ENCODE data around the gene PBRM1.

PBRM1 gene
- total RNA-seq: 113 to 148 reads per million in 2 donors

DNA sequence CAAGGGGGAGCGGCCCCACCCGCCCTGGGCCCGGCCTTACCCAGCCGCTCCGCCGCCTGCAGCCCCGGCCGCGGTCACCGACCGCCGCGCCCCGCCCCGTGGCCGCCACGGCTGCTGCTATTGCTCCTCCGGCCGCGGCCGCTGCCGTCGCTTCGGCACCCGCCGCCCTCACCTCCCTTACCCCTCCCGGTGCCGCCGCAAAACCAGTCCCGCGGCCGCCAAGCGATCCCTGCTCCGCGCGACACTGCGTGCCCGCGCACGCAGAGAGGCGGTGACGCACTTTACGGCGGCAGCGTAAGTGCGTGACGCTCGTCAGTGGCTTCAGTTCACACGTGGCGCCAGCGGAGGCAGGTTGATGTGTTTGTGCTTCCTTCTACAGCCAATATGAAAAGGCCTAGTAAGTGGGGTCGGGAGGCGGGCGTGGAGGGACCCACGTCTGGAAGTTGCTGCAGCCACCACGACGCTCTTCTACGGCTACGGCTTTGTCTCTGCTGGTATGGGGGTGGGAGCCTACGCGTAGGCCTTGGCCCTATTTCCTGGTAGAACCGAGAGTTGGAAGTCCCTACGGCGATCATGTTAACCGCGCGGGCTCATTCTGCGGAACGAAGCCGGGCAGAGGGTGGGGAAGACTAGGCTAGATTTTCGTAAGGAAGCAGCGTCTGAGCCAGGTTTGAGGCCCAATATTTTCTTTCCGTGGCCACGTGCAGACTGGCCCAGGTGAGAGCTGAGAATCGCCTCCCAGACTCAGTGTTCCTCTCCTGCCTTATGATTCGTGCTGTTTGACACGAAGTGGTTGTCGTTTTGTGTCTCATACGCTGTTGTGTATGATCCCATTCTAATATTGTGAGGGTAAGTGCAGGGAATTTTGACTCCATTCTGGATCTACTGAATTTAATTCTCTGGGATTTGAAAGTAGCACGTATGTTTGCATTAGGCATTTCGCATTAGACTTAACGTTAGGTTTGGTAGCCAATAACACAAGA lies at the start of gene PBRM1, which contains the start of gene GNL3:
PBRM1 (minus strand) TSS at position 205 of the 983 bp plus-strand sequence.
GNL3 (plus strand) TSS at position 324 of the 983 bp plus-strand sequence; CDS start at position 385, 61 bp downstream.
- peak; percentile 86 to 98 (median 91) for DNase-seq

DNA sequence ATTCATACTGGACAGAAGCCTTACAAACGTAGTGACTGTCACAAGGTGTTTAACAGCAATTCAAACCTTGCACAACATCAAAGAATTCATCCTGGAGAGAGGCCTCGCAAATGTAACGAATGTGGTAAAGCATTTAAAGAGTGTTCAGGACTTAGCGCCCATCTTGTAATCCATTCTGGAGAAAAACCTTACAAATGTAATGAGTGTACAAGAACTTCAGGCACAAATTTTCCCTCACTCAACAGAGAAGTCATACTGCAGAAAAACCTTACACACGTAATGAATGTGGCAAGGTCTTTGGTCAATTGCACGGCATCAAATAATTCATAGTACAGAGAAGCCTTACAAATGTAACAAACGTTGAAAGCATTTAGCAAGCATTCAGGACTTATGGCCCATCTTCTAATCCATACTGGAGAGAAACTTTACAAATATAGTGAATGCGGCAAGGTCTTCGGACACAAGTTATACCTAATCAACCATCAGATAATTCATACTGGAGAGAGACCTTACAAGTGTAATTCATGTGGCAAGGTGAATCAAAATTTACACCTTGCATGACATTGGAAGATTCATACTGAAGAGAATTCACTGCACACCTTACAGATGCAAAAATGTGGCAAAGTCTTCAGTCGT lies 47.7 kb upstream of the PBRM1 start:
- DNase-seq: no peak

DNA sequence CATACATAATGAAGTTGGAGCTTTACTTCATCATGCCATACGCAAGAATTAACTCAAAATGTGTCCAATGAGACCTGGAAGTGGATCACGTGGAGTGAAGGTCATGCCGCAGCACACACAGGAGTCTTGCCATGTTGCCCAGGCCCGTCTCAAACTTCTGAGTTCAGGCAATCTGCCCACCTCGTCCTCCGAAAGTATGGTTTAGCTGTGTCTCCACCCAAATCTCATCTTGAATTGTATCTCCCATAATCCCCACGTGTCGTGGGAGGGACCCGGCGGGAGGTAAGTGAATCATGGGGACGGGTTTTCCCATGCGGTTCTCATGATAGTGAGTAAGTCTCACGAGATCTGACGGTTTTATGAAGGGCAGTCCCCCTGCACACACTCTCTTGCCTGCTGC lies 45.9 kb upstream of the PBRM1 start:
- DNase-seq: no peak

DNA sequence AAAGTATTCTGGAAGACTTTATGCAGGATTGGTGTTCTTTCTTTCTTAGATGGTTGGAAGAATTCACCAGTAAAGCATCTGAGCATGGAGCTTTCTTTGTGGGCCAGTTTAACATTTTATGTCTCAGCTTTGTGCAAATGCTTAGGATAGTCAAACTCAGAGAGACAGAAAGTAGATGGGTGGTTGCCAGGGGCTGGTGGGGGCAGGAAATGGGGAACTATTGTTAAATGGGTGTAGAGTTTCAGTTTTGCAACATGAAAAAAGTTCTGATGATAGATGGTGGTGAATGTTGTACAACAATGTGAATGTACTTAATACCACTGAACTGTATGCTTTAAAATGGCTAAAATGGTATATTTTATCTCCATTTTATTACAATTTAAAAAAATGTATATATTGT lies 45.0 kb upstream of the PBRM1 start:
- peak in 1 of 5 experiments; percentile 61 for DNase-seq

DNA sequence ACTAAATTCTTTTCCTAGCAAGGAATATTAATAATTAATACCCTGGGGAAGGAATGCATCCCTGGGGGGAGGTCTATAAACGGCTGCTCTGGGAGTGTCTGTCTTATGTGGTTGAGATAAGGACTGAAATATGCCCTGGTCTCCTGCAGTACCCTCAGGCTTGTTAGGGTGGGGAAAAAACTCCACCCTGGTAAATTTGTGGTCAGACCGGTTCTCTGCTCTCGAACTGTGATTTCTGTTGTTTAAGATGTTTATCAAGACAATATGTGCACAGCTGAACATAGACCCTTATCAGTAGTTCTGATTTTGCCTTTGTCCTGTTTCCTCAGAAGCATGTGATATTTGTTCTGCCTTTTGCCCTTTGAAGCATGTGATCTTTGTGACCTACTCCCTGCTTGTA lies 43.0 kb upstream of the PBRM1 start:
- peak in 1 of 5 experiments; percentile 39 for DNase-seq

DNA sequence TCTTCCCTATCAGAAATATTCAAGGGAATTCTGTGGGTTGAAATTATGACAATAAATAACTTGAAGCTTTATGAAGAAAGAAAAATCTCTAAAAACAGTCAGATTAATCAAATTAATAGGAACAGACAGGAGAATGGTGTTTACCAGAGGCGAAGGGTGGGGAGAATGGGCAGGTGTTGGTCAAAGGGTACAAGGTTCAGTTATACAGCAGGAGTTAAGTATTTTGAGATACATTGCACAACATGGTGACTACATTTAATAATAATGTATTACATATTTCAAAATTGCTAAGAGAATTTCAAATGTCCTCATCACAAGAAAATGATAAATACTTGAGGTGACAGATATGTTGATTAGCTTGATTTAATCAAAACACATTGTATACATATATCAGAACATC lies 38.8 kb upstream of the PBRM1 start:
- no peak for DNase-seq

DNA sequence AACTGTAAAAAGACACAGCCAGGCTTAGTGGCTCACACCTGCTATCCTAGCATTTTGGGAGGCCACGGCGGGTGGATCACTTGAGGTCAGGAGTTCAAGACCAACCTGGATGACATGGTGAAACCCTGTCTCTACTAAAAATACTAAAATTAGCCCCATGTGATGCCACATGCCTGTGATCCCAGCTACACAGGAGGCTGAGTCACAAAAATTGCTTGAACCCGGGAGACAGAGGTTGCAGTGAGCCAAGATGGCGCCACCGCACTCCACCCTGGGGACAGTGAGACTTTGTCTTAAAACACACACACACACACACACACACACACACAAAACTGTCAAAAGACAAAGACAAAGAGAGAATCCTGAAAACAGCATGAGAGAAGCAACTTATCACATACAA lies 38.2 kb upstream of the PBRM1 start:
- no peak for DNase-seq

DNA sequence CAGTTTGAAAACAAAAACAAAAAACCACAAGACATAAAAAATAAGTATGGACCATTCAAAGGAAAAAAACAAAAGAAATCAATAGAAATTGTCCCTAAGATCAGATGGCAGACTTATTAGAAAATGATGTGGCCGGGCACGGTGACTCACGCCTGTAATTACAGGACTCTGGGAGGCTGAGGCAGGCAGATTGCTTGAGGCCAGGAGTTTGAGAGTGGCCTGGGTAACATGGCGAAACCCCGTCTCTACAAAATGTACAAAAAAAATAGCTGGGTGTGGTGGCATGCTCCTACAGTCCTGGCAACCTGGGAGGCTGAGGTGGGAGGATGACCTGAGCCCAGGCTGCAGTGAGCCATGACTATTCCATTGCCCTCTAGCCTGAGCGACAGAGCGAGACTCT lies 36.8 kb upstream of the PBRM1 start:
- no peak for DNase-seq

DNA sequence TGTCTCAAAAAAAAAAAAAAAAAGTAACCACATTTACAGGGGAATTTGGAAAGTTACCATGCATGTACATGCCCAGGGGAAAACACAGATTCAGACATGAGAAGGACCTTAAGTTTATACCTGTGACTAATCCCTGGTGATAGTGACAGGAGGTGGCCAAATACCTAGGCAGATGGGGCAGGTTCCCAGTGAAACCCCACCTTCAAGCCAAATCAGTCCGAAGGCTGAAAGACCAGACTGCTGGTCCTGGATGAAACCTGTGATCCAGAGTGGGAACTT lies 36.0 kb upstream of the PBRM1 start:
- DNase-seq: no peak

DNA sequence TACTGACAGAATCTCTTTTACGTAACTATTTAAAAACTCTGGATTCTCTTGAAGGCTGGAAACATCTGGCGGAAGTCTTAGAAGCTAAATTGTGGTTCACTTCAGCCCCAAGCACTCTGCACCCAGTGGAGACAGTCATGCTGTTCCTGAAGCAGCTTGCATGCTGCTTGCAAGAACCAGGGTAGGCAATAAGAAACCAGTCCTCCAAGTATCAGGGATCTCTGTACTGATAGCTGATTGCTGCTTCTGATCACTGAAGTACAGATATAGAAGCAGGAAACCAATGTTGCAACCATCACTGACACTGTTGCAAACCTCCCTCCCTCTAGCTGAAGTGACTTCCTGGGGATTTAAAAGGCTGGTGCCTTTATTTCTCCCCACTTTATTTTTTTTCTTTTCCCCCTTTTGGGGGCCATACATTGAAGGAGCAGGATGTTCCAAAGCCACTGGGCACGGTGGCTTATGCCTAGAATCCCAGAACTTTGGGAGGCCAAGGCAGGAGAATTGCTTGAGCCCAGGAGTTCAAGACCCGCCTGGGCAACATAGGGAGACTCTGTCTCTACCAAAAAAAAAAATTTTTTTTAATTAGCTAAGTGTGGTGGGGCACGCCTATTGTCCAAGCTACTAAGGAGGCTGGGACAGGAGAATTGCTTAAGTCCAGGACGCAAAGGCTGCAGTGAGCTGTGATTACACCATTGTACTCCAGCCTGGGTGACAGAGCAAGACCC lies 35.5 kb upstream of the PBRM1 start:
- DNase-seq: peak in 1 of 5 experiments; percentile 93

DNA sequence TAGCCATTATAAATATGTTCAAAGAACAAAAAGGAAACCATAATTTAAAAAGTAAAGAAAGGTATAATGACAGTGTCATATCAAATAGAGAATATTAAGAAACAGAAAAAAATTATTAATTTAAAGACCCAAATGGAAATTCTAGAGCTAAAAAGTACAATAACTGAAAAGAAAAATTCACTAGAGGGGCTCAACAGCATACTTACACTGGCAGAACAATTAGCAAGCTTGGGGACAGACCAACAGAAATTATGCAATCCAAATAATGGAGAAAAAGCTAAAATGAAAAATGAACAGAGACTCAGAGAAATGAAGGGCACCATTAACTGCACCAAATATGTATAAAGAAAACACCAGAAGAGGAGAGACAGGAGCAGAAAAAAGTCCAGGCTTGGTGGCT lies 33.9 kb upstream of the PBRM1 start:
- DNase-seq: no peak

DNA sequence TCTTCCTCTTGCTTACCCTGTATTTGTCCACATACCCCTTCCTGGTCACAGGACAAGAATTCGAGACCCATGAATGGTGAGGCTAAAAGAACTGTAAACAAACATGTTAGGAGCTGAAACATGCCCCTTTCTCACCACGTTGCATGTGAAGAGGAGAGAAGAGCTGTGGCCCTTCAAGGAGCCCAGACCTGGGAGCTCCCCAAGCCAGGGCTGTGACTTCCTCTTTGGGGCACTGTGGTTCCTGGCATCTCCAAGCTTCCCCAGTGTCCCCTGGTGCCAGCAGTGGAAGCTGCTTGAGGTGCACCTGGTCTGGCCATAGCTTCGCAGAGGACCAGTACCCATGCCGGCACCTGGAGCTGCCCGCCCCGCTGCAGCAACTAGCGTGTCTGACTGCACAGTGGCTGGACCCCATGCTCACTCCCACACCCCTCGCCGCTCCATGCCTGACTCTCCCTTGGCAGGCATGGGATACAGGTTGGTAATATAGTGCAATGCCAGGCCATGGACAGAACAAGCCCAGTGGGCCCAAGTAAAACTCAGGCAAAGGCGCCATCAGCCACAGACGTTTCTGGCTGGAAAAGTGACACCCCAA lies 30.1 kb upstream of the PBRM1 start:
- DNase-seq: no peak

DNA sequence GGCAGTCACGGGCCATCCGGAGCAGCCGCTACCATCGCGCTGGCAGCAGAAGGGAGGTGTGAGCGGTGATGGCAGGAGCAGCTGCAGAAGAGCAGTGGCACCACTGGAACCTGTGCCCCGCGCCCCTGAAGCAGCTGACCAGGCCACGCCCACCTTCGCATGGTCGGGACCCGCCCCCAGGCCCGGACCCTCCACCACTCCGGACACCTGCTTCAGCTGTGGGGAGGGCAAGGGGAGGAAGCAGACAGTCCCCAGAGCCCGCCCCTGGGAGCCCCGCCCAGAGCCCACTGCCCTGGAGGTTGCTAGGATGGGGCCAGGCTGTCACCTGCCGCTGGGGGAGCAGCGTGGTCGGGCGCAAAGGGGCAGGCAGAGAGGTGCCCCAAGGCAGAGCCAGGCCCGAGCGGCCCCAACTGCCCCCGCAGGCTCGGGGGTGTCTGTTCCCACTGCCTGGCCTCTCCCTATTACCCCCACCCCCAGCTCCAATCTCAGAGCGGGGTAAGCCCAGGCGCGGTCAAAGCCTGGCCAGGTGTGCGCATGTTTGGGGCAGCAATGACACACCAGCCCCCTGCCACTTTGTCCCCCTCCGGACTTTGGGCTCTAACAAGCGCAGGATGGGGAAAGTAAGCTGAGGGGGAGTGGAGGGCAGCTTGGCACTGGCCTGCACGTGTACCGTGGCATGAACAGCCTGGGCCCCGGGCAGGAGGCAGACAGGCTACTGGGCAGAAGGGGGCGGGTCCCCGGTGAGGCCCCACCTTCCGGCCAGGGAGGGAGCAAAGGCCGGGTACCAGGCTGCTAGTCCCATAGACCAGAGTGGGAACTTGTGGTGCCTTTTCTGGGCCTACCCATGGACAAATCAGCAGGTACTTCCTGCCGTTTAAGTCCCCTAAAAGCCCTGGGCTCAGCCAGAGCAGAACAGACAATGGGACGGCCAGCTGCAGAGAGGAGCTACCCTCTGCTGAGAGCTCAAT lies 28.9 kb upstream of the PBRM1 start:
- DNase-seq: no peak

DNA sequence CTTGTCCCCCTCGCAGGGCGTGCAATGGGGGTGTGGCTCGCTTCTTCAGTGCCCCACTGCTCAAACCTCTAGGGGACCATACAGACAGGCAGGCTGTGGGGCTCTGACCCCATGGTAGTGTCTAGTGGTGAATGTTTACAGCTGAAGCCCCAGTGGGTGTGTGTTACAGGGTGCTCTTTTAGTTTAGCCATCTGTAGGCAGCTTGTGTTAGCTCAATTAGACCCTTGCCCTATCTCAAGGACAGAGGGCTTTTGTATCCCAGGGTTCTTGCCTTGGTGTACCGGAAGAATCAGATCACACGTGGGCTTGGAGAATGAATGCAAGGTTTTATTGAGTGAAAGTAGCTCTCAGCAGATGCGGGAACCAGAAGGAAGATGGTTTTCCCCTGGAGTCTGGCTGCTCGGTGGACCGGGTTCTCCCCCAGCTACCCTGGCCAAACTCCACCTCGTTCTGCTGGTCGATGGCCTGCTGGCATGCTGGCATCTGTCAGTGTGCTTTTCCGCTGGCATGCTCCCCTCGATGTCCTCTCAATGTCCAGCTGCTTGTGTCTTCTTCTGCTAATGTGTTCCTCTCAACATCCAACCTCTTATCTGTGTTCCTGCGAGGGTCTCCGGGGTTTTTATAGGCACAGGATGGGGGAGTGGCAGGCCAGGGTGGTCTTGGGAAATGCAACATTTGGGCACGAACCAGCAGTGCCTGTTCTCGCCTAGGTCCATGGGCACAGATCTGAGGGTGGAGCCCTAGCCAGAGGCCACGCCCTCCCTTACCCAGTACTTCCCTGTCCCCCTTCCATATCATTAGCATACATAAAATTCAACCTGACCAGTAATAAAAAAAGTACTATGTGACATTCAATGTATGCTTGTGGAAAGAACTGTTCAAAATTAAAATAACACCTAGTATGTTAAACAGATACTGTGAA lies 26.8 kb upstream of the PBRM1 start:
- DNase-seq: no peak

DNA sequence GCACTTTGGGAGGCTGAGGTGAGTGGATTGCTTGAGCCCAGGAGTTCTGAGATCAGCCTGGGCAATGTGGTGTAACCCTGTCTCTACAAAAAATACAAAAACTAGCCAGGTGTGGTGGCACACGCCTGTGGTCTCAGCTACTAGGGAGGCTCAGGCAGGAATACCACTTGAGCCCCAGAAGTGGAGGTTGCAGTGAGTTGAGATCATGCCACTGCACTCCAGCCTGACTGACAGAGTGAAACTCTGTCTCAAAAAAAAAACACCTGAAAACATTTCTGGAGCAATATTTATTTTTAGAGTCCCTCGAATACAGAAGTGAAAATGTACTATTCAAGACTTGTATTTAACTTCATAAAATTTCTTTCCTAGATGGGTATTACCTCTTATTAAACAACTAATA lies 24.8 kb upstream of the PBRM1 start:
- no peak for DNase-seq

DNA sequence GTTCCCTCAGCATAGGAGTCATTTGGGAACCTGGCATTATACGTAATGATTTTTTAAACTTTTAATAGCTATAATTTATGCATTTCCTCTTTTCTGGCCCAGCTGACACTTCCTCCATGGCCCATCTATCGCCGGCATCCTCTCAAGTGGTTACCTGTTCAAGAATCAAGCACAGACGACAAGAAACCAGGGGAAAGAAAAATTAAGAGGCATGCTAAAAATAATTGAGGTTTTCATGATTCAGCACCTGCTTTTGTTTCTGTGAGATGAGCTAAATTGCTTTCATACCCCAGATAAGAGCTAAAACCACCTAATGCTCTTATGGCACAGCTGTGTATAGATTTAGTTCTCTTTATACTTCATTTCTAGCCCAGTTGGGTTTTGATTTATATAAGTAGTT lies 21.9 kb upstream of the PBRM1 start:
- no peak for DNase-seq

DNA sequence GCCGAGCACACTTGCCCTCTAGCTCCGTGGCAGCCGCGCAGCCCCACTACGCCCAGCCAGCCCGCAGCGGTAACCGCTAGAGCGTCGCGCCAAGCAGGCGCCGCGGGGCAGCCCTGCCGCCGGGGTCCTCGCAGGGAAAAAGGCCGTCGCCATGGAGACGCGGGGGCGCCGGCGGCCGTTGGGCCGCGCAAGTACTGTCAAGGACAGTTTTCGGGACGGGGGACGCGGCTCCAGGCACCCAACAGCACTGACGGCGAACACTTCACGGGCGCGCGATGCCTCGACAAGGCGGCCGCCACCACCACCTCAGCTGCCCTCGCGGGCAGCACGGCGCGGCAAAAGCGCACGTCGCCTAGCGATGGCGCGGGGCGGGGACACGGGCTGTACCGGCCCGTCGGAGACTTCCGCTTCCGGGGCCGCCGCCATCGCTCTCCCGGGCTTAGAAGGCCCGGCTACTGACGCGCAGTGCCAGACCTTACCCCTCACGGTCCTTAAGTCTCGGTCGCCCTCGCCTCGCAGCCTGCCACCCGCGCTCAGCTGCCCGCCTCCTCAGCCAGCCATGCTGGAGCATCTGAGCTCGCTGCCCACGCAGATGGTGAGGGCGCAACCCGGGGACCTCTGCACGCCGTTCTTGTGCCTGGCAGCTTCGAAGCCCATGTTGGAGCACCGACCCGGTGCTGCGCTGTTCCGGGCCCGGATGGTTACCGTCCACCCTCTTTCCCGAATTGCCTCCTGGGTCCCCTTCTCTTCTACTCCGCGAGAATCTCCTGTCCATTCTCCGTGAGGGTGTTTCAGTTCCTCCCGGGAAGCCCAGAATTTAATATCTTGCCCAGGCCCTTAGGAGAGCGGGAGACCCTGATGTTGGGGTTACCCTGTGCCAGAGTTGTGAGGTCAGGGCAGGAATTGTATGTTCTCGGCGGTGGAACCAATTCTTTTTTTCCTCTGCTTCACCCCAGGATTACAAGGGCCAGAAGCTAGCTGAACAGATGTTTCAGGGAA lies 20.3 kb upstream of the PBRM1 start, which contains the start of the genes GLT8D1 and SPCS1:
GLT8D1 (minus strand) TSS at position 104 of the 999 bp plus-strand sequence. CDS start 5,331 bp downstream, outside the sequence.
SPCS1 (plus strand) TSS at position 419 of the 999 bp plus-strand sequence; CDS start at position 560, 141 bp downstream.
- peak; percentile 74 to 94 (median 83) for DNase-seq

DNA sequence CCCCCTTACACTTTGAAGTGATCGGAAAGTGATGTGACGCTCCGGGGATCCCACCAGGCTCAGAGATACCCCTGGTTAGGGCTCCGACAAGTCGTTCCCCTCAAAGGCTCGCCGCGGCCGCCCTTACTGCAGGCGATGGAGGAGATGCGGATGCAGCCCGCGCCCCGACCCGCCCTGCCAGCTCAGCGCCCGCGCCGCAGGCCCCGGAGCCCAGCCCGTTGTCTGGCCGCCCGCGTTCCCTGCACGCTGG lies 19.6 kb upstream of the PBRM1 start:
- no peak for DNase-seq

Measured in T-helper 2 cell (primary cell).